Neural progenitor cell (in vitro differentiated cells): Measurements from ENCODE around the gene PAM.

Source experiments
- EZH2 ChIP-seq: fragments of 200-600 bp; sonication (generic); IDR thresholded peaks from 2 replicates; pipeline ENCODE4 v1.6.1; 2017; ENCODE audit warnings: antibody characterized with exemption, mild to moderate bottlenecking, moderate library complexity
- EZH2phosphoT487 ChIP-seq: fragments of 200-600 bp; sonication (generic); IDR thresholded peaks from 2 replicates; pipeline ENCODE4 v1.6.1; 2017; ENCODE audit warnings: antibody characterized with exemption
- TF ChIP-seq, protein P1 (sequence below): fragments of 200-600 bp; sonication (generic); IDR thresholded peaks from 2 replicates; pipeline ENCODE4 v1.5.1; 2017; ENCODE audit warnings: antibody characterized with exemption, mild to moderate bottlenecking

DNA sequence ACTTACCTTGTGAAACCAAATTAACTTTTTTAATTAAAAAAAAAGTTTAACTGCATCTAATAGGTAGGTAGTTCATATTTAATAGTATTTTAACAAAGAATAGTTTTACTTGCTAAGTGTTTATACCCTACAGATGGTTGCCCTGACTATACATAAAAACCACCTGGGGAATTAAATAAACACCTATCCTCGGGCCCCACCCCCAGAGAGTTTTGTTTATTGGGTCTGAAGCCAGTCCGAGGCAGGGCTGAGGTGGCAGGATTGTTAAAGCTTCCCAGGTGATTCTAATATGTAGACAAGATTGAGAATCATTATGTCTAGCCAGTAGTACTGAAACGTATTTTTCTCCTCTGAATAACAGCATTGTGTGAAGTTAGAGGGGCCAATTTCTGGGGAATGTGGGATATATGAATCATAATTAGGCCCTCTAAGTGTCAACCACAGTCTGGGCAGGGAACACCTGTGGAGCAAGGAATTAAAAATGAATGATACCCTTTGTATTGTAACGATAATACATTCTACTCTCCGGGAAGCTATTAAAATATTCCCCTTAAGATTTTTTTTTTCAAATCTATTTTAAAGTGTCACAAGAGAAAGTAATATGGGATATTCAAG, 5.6 kb upstream of the PAM start:
- TF ChIP-seq, protein P1, sequence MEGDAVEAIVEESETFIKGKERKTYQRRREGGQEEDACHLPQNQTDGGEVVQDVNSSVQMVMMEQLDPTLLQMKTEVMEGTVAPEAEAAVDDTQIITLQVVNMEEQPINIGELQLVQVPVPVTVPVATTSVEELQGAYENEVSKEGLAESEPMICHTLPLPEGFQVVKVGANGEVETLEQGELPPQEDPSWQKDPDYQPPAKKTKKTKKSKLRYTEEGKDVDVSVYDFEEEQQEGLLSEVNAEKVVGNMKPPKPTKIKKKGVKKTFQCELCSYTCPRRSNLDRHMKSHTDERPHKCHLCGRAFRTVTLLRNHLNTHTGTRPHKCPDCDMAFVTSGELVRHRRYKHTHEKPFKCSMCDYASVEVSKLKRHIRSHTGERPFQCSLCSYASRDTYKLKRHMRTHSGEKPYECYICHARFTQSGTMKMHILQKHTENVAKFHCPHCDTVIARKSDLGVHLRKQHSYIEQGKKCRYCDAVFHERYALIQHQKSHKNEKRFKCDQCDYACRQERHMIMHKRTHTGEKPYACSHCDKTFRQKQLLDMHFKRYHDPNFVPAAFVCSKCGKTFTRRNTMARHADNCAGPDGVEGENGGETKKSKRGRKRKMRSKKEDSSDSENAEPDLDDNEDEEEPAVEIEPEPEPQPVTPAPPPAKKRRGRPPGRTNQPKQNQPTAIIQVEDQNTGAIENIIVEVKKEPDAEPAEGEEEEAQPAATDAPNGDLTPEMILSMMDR: no peak
- TF ChIP-seq EZH2 (no peak), EZH2phosphoT487 (no peak)
